PC-9 (cell line): Measurements from ENCODE around the gene EMC10.

Experiments used
- EZH2 ChIP-seq: fragments of 200-600 bp; sonication (generic); IDR thresholded peaks from 2 replicates; pipeline ENCODE4 v1.8.0; 2017; ENCODE audit warnings: antibody characterized with exemption, low read depth
- TF ChIP-seq, protein P1 (sequence below): fragments of 200-600 bp; sonication (generic); conservative IDR thresholded peaks from 2 replicates; pipeline ENCODE4 v1.6.1; 2017; ENCODE audit warnings: mixed run types, antibody characterized with exemption, mild to moderate bottlenecking, moderate library complexity

DNA sequence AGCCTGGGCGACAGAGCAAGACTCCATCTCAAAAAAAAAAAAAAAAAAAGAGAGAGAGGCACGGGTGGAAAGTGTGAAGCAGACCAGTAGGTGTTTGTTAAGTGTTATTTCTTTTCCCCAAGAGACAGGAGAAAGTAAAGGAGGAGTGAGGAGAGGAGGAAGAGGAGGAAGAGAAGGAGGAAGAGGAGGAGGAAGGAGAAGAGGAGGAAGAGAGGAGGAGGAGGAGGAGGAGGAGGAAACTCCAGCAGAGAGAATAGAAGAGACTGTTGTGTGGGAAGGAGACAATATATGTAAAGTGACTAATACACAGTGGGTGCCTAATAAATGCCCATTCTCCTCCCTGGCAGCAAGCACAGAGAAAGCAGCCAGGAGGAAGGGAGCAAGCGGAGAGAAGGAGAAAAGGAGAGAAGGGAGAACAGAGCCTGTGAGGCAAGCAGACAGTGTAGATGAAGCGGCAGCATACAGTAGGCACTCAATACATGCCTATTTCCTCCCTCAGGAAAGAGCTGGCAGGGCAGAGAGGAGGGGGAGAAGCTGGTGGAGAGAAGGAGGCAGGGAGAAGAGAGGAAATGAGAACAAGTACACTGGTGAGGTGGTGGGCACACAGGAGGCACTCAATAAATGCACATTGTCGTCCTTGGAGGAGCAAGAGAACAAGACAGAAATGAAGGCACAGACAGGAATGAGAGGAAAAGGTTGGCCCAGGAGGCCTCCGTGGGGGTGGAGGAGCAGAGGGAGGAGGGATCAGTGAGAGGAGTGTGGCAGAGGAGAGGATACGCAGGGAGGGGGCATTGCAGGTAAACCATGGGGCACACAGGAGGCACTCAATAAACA, 18.1 kb downstream of the EMC10 start:
- TF ChIP-seq, protein P1, sequence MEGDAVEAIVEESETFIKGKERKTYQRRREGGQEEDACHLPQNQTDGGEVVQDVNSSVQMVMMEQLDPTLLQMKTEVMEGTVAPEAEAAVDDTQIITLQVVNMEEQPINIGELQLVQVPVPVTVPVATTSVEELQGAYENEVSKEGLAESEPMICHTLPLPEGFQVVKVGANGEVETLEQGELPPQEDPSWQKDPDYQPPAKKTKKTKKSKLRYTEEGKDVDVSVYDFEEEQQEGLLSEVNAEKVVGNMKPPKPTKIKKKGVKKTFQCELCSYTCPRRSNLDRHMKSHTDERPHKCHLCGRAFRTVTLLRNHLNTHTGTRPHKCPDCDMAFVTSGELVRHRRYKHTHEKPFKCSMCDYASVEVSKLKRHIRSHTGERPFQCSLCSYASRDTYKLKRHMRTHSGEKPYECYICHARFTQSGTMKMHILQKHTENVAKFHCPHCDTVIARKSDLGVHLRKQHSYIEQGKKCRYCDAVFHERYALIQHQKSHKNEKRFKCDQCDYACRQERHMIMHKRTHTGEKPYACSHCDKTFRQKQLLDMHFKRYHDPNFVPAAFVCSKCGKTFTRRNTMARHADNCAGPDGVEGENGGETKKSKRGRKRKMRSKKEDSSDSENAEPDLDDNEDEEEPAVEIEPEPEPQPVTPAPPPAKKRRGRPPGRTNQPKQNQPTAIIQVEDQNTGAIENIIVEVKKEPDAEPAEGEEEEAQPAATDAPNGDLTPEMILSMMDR = no peak
- TF ChIP-seq EZH2 = no peak
